ENCODE measurements around the gene ZNF385C.
"Not testable (repeated sequence)": the region's sequence is repeated elsewhere in the genome, so short reads cannot be mapped to it uniquely, and the experiment has no call there.

ZNF385C gene

DNA sequence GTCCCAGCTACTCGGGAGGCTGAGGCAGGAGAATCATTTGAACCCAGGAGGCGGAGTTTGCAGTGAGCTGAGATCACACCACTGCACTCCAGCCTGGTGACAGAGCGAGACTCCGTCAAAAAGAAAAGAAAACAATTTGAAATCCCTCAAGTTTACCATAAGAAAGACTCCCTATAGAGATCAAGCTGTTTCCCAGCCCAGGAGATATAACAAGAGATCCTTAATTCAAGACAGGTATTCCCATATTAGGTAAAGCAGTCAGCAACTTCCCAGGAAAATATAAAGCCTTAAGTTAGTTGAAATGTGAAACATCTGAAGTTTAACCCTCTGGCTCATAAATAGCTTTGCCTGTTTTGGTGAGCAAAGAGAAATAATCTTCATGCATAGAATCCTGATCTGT lies 85.9 kb downstream of the ZNF385C start:
- peak overlapping the region; percentile 96 for H3K27ac ChIP-seq (ENCODE audit: low read depth, low read length)
- not testable (repeated sequence) for H3K36me3 ChIP-seq (ENCODE audit: insufficient read depth, low read length); H3K27me3 ChIP-seq (ENCODE audit: insufficient read depth, low read length); H3K9me3 ChIP-seq (ENCODE audit: insufficient read depth, low read depth, low read length)
- WGBS, result 40% methylated on average over 4 of the region's 4 CpGs
- peaks cover 36% of the 10 kb centered on the region for H3K4me1 ChIP-seq (ENCODE audit: insufficient read depth, low read length)
- H3K9ac ChIP-seq (ENCODE audit: low read depth, low read length), result peak overlapping the region; percentile 63; the same call in 1 of the 2 replicates
- H3K4me3 ChIP-seq (ENCODE audit: low read length), result peak overlapping the region; percentile 17; the same call in 1 of the 2 replicates

DNA sequence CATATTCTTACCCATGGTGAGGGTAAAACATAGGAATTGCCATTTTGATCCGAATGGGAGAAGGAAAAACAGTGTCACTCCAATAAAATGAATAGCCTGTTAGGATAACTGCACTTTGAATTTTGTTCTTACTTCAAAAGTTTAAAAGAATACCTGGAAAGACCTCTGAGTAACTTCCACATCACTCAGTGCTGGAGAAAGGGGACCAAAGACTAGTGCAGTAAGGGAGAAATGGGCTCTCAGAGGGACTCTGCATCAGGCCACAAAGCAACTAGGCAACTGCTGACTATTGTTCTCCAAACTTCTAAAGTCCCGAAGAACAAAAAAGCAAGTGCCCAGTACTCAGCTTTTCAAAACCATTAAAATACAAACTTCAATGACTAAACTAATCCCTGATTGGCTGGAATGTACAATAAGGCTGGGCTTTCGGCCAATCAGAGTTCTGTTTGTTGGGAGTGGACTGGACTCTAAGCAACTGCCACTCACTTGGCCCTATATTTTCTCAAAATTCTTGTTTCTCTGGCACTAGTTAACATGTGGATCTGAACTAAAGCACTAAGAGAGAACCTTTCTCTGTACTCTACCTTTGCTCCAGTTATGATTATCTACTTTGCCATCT lies 87.3 kb downstream of the ZNF385C start:
- Histone ChIP-seq H3K27me3 (ENCODE audit: insufficient read depth, low read length) (no peaks in the 10 kb centered on the region), H3K9me3 (ENCODE audit: insufficient read depth, low read depth, low read length) (no peaks in the 10 kb centered on the region), H3K9ac (ENCODE audit: low read depth, low read length) (peak overlapping the region; percentile 26; the same call in 1 of the 2 replicates), H3K27ac (ENCODE audit: low read depth, low read length) (peak overlapping the region; percentile 89), H3K36me3 (ENCODE audit: insufficient read depth, low read length) (peaks cover 9% of the 10 kb centered on the region; the same call in 1 of the 2 replicates), H3K4me1 (ENCODE audit: insufficient read depth, low read length) (peaks cover 33% of the 10 kb centered on the region), H3K4me3 (ENCODE audit: low read length) (no peak overlapping the region)
- 91% methylated on average over 3 of the region's 3 CpGs for WGBS

DNA sequence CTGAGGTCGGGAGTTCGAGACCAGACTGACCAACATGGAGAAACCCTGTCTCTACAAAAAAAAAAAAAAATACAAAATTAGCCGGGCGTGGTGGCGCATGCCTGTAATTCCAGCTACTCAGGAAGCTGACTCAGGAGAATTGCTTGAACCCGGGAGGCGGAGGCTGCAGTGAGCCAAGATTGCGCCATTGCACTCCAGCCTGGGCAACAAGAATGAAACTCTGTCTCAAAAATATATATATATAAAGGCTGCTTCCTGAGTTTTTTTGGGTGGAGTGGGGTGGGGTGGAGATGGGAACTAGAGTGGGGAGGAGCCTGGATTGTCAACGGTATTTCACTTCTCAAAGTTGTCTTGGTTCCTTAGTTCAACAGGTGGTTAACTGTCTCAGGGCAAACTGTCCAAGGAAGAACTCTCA lies 88.0 kb downstream of the ZNF385C start:
- not testable (repeated sequence) for H3K4me3 ChIP-seq (ENCODE audit: low read length); H3K9me3 ChIP-seq (ENCODE audit: insufficient read depth, low read depth, low read length); H3K27me3 ChIP-seq (ENCODE audit: insufficient read depth, low read length); H3K9ac ChIP-seq (ENCODE audit: low read depth, low read length); H3K36me3 ChIP-seq (ENCODE audit: insufficient read depth, low read length)
- peak overlapping the region; percentile 16; the same call in 1 of the 2 replicates for H3K27ac ChIP-seq (ENCODE audit: low read depth, low read length)
- 95% methylated on average over 9 of the region's 9 CpGs for WGBS
- H3K4me1 ChIP-seq (ENCODE audit: insufficient read depth, low read length), result peaks cover 29% of the 10 kb centered on the region

DNA sequence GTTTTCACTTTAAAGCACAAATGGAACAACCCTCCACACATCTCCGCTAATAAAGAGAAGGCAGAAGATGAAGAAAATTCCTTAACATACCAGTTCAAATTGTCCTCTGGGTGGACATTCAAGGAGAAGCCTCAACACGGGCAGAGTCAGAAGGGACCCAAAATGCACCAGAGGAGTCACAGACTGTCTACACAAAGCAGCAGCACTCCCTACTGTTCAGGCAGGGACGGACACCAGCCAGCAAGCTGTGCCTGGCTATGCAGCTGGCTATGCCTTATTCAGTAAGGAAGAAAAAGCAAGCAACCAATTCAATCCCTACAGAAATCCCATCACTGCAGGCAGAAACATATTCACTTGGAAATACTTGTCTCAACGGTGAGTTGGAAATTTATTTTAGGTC lies 89.1 kb downstream of the ZNF385C start:
- no peak overlapping the region for H3K27ac ChIP-seq (ENCODE audit: low read depth, low read length)
- no peaks in the 10 kb centered on the region for H3K27me3 ChIP-seq (ENCODE audit: insufficient read depth, low read length)
- H3K9me3 ChIP-seq (ENCODE audit: insufficient read depth, low read depth, low read length), result no peaks in the 10 kb centered on the region
- 91% methylated on average over 3 of the region's 4 CpGs for WGBS
- H3K4me3 ChIP-seq (ENCODE audit: low read length), result no peak overlapping the region
- peaks cover 9% of the 10 kb centered on the region; the same call in 1 of the 2 replicates for H3K36me3 ChIP-seq (ENCODE audit: insufficient read depth, low read length)
- H3K4me1 ChIP-seq (ENCODE audit: insufficient read depth, low read length), result peaks cover 29% of the 10 kb centered on the region
- no peak overlapping the region for H3K9ac ChIP-seq (ENCODE audit: low read depth, low read length)

DNA sequence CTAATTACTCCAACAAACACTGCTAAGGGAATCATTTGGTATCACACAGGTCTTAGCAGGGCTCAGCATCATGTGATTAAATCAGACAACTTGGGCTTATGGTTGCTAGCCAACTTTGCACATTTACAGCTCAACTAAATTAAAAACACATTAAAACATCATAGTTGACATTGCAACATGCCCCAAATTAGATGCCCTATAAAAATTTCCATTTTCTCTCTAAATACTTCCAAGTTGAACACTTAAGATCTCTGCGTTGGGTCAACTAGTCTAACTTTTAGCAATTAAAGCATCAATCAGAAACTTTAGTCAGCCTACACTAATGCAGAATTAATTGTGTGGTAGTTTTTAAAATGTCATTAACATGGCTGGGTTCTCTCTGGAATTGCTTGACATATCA lies 93.1 kb downstream of the ZNF385C start:
- H3K9me3 ChIP-seq (ENCODE audit: insufficient read depth, low read depth, low read length), result no peaks in the 10 kb centered on the region
- H3K4me3 ChIP-seq (ENCODE audit: low read length), result no peak overlapping the region
- no peak overlapping the region for H3K27ac ChIP-seq (ENCODE audit: low read depth, low read length)
- no peaks in the 10 kb centered on the region for H3K4me1 ChIP-seq (ENCODE audit: insufficient read depth, low read length)
- 96% methylated on average over 1 of the region's 1 CpG for WGBS
- no peak overlapping the region for H3K9ac ChIP-seq (ENCODE audit: low read depth, low read length)
- peaks cover 46% of the 10 kb centered on the region for H3K36me3 ChIP-seq (ENCODE audit: insufficient read depth, low read length)
- H3K27me3 ChIP-seq (ENCODE audit: insufficient read depth, low read length), result no peaks in the 10 kb centered on the region

DNA sequence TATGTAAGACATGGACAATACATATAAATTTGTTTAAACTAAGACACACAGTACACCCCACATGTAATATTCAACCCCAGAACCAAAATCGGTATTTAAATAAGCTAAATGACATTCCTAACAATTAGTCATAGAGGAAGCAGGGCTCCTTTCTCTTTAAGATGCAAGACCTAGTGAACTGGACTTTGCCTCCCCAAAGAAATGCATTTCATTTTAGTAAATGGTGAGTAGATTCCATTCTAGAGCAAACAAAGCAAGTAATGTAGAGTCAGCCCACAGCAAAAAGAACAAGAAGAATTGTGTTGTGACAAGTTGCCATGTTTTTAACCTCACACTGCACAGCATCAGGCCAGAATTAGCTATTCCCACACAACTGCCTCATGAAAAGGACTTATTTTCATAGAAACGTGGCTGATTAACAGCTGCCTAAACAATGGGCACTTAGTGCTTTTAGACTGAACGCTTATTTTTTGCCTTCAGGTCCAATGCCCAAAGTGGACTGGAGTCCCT lies 95.4 kb downstream of the ZNF385C start:
- H3K9ac ChIP-seq (ENCODE audit: low read depth, low read length), result no peak overlapping the region
- H3K27ac ChIP-seq (ENCODE audit: low read depth, low read length), result no peak overlapping the region
- H3K4me1 ChIP-seq (ENCODE audit: insufficient read depth, low read length), result no peaks in the 10 kb centered on the region
- no peaks in the 10 kb centered on the region for H3K27me3 ChIP-seq (ENCODE audit: insufficient read depth, low read length)
- peaks cover 58% of the 10 kb centered on the region for H3K36me3 ChIP-seq (ENCODE audit: insufficient read depth, low read length)
- H3K4me3 ChIP-seq (ENCODE audit: low read length), result no peak overlapping the region
- H3K9me3 ChIP-seq (ENCODE audit: insufficient read depth, low read depth, low read length), result no peaks in the 10 kb centered on the region
- WGBS, result 88% methylated on average over 3 of the region's 3 CpGs

DNA sequence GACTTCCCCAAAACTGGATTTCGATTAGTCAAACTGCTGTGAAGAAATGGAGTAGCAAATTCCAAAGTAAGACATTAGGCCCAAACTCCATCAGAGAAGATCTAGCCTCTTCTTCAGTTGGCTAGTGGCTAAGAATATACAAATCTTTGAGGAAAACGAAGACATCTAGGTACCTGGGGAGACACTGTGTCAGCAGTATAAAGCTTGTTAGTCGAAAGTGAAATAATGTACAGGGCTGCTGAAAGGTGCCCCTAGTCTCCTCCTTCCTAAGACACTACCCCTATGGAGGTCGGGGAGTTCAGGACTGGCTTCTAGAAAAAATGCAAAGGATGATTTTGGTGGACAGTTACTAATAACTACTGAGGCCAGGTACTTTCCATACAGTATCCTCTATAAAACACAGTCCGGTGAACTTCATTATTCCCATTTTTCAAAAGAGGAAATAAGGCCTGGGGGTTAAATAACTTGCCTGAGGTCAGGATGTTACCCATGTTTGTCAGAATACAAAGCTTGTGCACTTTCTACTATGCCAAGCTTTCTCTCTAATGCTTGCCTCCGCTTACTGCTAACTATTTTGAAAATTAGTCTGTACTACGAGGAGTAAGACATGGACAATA lies 96.0 kb downstream of the ZNF385C start:
- Histone ChIP-seq H3K36me3 (ENCODE audit: insufficient read depth, low read length) (peaks cover 63% of the 10 kb centered on the region), H3K27ac (ENCODE audit: low read depth, low read length) (no peak overlapping the region)
- 94% methylated on average over 6 of the region's 7 CpGs for WGBS

DNA sequence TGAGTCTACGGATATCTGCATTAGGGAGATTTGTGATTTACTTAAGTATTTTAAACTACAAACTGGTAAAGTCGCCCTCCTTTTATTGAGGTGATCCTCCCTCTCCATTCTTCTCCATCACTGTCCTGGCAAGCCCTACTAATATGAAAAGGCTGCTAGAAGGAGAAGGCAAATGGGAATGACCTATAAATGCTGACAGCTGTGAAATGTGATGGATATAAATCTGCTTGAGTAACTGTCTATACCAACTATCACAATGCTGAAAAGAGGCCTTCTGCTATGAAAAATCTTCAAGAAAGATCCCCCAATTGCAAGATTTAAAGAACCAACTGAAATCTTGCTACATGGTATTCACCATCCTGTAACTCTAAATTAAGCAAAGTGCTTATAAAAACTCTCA lies 96.5 kb downstream of the ZNF385C start:
- H3K4me1 ChIP-seq (ENCODE audit: insufficient read depth, low read length), result no peaks in the 10 kb centered on the region
- no peak overlapping the region for H3K27ac ChIP-seq (ENCODE audit: low read depth, low read length)
- no peak overlapping the region for H3K9ac ChIP-seq (ENCODE audit: low read depth, low read length)
- no peaks in the 10 kb centered on the region for H3K9me3 ChIP-seq (ENCODE audit: insufficient read depth, low read depth, low read length)
- no peak overlapping the region for H3K4me3 ChIP-seq (ENCODE audit: low read length)
- no peaks in the 10 kb centered on the region for H3K27me3 ChIP-seq (ENCODE audit: insufficient read depth, low read length)
- H3K36me3 ChIP-seq (ENCODE audit: insufficient read depth, low read length), result peaks cover 69% of the 10 kb centered on the region
- WGBS, result 80% methylated on average over 1 of the region's 2 CpGs

More for the DNA sequence above, 96.0 kb downstream of the ZNF385C start:
- Histone ChIP-seq H3K4me1 (ENCODE audit: insufficient read depth, low read length) (no peaks in the 10 kb centered on the region), H3K4me3 (ENCODE audit: low read length) (no peak overlapping the region), H3K27me3 (ENCODE audit: insufficient read depth, low read length) (no peaks in the 10 kb centered on the region), H3K9me3 (ENCODE audit: insufficient read depth, low read depth, low read length) (no peaks in the 10 kb centered on the region), H3K9ac (ENCODE audit: low read depth, low read length) (no peak overlapping the region)

DNA sequence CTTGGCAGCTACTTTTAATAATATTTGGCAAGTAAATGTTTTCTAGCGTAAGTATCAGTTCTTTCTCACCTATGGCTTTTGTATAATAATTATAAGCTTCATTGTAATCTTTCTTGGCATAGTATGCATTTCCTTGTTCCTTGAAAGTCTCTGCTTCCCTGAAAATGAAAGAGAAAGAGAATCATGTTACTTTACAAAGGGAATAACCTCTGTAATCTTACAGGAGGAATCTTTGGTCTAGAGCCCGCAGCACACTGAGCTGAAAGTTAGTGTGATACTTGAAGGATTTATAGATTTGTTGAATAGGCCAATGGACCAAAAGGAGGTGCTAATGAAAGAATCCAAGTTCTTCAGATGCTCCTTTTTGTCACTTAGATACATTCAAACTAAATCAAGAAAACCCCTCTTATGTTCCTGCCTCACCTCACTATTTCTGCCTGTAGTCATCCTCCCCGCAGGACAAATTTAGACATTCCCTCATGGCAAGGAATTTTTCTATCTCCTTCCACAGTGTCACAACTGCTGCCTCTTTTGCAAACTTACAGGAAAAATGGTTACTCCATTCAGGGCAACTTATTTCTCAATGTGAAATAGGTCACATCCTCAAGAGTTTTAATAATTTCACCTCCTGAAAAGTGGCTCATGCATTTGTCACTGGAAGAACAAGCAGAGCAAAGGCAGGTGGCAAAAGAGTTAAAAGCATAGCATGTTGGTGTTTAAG lies 97.7 kb downstream of the ZNF385C start:
- Histone ChIP-seq H3K27ac (ENCODE audit: low read depth, low read length) (no peak overlapping the region), H3K9me3 (ENCODE audit: insufficient read depth, low read depth, low read length) (no peaks in the 10 kb centered on the region), H3K27me3 (ENCODE audit: insufficient read depth, low read length) (no peaks in the 10 kb centered on the region), H3K9ac (ENCODE audit: low read depth, low read length) (no peak overlapping the region), H3K4me3 (ENCODE audit: low read length) (no peak overlapping the region), H3K4me1 (ENCODE audit: insufficient read depth, low read length) (no peaks in the 10 kb centered on the region), H3K36me3 (ENCODE audit: insufficient read depth, low read length) (peaks cover 80% of the 10 kb centered on the region)
- 96% methylated on average over 2 of the region's 3 CpGs for WGBS

DNA sequence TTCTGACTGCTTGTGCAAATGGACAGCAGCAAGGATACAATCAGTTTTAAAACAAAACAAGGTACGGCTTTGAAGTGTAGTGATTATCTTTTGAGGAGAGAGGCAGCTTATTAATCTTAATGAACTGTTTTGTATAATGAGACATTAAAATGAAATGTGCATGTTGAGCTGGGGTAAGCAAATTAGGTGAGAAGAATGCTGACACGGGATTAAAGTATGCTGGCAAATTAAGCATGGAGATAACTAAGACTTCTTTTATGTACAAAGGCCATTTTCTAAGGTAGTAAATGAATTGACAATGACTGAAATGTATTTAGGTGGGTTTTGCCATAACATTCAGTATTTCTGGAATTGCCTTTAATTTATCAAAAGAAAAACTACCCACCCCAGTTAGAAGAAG lies 99.8 kb downstream of the ZNF385C start:
- no peaks in the 10 kb centered on the region for H3K9me3 ChIP-seq (ENCODE audit: insufficient read depth, low read depth, low read length)
- no peaks in the 10 kb centered on the region for H3K27me3 ChIP-seq (ENCODE audit: insufficient read depth, low read length)
- no peak overlapping the region for H3K4me3 ChIP-seq (ENCODE audit: low read length)
- H3K36me3 ChIP-seq (ENCODE audit: insufficient read depth, low read length), result peaks cover 91% of the 10 kb centered on the region
- H3K4me1 ChIP-seq (ENCODE audit: insufficient read depth, low read length), result no peaks in the 10 kb centered on the region
- no peak overlapping the region for H3K27ac ChIP-seq (ENCODE audit: low read depth, low read length)
- H3K9ac ChIP-seq (ENCODE audit: low read depth, low read length), result no peak overlapping the region
- WGBS, result 49% methylated on average over 2 of the region's 2 CpGs

DNA sequence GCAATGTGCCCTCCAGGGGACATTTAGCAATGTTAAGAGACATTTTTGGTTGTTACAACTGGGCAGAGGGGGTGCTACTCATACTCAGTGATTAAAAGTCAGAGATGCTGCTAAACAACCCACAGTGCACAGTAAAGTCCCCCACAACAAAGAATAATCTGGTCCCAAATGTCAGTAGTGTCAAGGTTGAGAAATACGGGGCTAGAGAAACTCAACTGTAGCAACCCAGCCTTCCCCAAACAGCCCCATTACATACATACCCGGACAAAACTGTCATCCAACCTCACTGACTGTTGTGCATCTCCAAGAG lies 101.5 kb downstream of the ZNF385C start:
- H3K9me3 ChIP-seq (ENCODE audit: insufficient read depth, low read depth, low read length), result no peaks in the 10 kb centered on the region
- no peak overlapping the region for H3K4me3 ChIP-seq (ENCODE audit: low read length)
- no peaks in the 10 kb centered on the region for H3K27me3 ChIP-seq (ENCODE audit: insufficient read depth, low read length)
- no peaks in the 10 kb centered on the region for H3K4me1 ChIP-seq (ENCODE audit: insufficient read depth, low read length)
- peaks cover 90% of the 10 kb centered on the region for H3K36me3 ChIP-seq (ENCODE audit: insufficient read depth, low read length)
- H3K27ac ChIP-seq (ENCODE audit: low read depth, low read length), result no peak overlapping the region
- WGBS, result 94% methylated on average over 2 of the region's 2 CpGs
- no peak overlapping the region for H3K9ac ChIP-seq (ENCODE audit: low read depth, low read length)
